Right lobe of liver (tissue), 4 donors: Measurements from ENCODE around the gene KCNT1.

Experiments
- CTCF ChIP-seq, 4 donors: fragments of 200-600 bp in 3 of 4; fragments of 450-650 bp in 1 of 4; IDR thresholded peaks; one replicate each; pipeline versions ENCODE4 v1.5.1 to v1.8.0; 2016 to 2022; ENCODE audit warnings: antibody characterized with exemption in 4 of 4, mild to moderate bottlenecking in 2 of 4
- POLR2A ChIP-seq: fragments of 450-650 bp; IDR thresholded peaks from one replicate; pipeline ENCODE4 v1.6.1; 2017; ENCODE audit warnings: antibody characterized with exemption, mild to moderate bottlenecking
- donor health status: DM: no; HTN: no; CAD: no.
- donor health status: DM: no; HTN: no; CAD: no.
- donor health status: DM: no; HTN: yes; CAD: no.

- TF ChIP-seq CTCF (IDR thresholded peaks at IDR 0.05): no peak
- TF ChIP-seq POLR2A: no peak
Measured at GRCh38 chr9:135790850-135791249, 88.9 kb downstream of the KCNT1 start.
